Ovary (tissue), 3 donors: Measurements from ENCODE around the gene ARHGAP33.

Source experiments
- EP300 ChIP-seq: sonication (generic); formaldehyde crosslinking; IDR thresholded peaks from one replicate; pipeline ENCODE4 v1.6.1; 2017; ENCODE audit warnings: antibody characterized with exemption
- POLR2A ChIP-seq: fragments of 450-650 bp; IDR thresholded peaks from one replicate; pipeline ENCODE4 v1.6.1; 2017; ENCODE audit warnings: antibody characterized with exemption, mild to moderate bottlenecking, moderate library complexity
- TF ChIP-seq, protein P1 (sequence below), 3 donors: fragments of 450-650 bp in 2 of 3; fragments of 200-600 bp in 1 of 3; IDR thresholded peaks; one replicate each; pipeline versions ENCODE4 v1.5.1 to v1.8.0; 2016 to 2022; ENCODE audit warnings: antibody characterized with exemption in 3 of 3, mild to moderate bottlenecking in 1 of 3
- donor health status: DM: no; HTN: no; CAD: no.

DNA sequence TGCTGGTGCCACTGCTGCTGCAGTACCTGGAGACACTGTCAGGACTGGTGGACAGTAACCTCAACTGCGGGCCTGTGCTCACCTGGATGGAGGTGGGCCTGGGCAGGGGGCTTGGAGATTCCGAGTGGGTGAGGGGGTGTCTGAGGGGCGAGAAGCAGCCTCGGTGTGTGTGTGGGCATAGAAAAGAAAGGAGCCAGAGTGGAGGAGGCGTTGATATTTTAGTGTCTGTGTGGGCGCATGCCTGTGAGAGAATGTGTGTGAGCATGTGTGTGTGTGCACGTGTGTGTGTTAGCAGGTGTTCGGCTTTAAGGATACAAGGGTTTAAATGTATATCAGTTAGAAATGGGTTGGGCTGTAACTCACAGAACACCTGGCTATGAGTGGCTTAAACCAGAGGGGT, 3.7 kb downstream of the ARHGAP33 start:
- TF ChIP-seq, protein P1, sequence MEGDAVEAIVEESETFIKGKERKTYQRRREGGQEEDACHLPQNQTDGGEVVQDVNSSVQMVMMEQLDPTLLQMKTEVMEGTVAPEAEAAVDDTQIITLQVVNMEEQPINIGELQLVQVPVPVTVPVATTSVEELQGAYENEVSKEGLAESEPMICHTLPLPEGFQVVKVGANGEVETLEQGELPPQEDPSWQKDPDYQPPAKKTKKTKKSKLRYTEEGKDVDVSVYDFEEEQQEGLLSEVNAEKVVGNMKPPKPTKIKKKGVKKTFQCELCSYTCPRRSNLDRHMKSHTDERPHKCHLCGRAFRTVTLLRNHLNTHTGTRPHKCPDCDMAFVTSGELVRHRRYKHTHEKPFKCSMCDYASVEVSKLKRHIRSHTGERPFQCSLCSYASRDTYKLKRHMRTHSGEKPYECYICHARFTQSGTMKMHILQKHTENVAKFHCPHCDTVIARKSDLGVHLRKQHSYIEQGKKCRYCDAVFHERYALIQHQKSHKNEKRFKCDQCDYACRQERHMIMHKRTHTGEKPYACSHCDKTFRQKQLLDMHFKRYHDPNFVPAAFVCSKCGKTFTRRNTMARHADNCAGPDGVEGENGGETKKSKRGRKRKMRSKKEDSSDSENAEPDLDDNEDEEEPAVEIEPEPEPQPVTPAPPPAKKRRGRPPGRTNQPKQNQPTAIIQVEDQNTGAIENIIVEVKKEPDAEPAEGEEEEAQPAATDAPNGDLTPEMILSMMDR (IDR thresholded peaks at IDR 0.05): no peak
- TF ChIP-seq EP300: no peak
- TF ChIP-seq POLR2A: no peak
